D341Med (cell line): ENCODE results near the gene XYLT1.
"Not testable (repeated sequence)": the region's sequence is repeated elsewhere in the genome, so short reads cannot be mapped to it uniquely, and the experiment has no call there.

ENCODE experiments used
- DNase-seq: peaks from one replicate; pipeline ENCODE4 v3.0.0; 2012; ENCODE audit warnings: low spot score

Gene XYLT1, protein sequence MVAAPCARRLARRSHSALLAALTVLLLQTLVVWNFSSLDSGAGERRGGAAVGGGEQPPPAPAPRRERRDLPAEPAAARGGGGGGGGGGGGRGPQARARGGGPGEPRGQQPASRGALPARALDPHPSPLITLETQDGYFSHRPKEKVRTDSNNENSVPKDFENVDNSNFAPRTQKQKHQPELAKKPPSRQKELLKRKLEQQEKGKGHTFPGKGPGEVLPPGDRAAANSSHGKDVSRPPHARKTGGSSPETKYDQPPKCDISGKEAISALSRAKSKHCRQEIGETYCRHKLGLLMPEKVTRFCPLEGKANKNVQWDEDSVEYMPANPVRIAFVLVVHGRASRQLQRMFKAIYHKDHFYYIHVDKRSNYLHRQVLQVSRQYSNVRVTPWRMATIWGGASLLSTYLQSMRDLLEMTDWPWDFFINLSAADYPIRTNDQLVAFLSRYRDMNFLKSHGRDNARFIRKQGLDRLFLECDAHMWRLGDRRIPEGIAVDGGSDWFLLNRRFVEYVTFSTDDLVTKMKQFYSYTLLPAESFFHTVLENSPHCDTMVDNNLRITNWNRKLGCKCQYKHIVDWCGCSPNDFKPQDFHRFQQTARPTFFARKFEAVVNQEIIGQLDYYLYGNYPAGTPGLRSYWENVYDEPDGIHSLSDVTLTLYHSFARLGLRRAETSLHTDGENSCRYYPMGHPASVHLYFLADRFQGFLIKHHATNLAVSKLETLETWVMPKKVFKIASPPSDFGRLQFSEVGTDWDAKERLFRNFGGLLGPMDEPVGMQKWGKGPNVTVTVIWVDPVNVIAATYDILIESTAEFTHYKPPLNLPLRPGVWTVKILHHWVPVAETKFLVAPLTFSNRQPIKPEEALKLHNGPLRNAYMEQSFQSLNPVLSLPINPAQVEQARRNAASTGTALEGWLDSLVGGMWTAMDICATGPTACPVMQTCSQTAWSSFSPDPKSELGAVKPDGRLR

DNA sequence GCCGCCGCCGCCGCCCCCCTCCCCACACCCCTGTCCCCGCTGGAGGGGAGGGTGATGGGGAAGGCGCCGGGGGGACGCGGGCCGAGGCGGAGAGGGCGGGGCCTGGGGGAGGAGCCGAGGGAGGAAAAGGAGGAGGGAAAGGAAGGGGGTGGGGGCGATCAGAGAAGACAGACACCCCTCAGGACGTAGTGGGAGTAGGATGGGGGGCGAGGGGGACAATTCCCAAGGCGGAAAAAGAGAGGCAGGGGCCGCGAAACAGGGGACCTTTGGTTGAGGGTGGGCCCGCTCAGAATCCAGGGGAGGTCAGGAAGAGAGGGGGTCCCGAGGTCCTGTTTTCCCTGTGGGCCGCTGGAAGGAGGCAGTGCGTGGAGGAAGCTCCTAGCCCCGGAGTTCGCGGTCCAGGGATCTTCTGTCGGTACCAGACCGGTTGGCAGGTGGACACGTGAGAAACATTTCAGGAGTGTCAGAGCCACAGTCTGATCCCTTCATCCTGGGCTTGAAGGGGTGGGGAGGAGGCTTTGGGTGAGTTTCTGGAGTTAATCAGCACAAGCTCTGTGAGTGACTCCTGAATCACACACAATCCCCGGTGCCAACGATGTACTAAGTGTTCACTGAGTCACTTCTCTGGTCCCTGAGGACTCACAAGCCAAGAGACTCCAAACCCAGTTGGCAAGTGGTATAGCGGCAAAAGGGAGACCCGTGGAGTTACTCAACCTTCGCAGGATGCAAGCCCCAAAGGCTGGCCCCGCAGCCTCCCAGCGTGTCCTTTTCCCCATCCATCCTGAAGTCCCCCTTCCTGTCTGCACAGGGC lies at the start of gene XYLT1:
XYLT1 (minus strand) TSS at position 53 of the 811 bp plus-strand sequence. CDS start 164 bp downstream, outside the sequence.
- DNase-seq = no peak

DNA sequence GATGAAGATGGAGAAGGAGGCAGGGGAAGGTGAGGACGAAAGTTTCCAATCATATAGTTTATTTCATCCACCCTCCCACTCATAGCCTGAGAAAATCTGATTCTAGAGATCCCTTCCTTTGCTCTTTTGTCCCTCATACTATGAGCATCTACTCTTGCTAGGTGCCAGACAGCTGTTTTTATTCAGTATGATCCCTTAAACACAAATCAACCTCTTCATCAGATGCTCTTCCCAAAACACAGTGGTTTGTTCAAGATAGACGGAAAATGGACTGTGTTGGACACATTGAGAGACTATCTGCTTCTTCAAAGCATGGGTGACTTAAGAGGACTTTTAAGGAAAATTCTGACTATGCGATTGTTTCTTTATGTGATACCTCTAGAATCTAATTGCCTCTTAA lies 49.4 kb upstream of the XYLT1 start:
- DNase-seq = no peak

GRCh38 chr16:17519101-17519955 lies 48.6 kb upstream of the XYLT1 start:
- no peak for DNase-seq

DNA sequence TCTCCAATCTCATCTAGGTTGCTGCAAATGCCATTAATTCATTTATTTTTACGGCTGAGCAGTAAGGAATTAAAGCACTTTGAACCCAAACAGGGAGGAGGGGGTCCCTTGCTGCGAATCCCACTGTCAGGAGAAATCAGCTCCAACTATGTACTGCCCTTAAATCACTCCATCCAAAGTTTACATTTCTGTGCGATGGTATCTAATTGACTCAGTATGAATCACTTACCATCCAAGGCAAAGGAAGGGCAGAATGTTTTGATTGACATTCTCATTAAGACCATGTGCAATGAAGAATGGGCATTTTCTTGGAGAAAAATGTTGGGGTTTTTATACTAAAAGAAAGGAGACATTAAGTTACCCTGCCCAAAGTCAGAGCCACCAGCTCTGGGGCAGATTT lies 47.7 kb upstream of the XYLT1 start:
- no peak for DNase-seq

DNA sequence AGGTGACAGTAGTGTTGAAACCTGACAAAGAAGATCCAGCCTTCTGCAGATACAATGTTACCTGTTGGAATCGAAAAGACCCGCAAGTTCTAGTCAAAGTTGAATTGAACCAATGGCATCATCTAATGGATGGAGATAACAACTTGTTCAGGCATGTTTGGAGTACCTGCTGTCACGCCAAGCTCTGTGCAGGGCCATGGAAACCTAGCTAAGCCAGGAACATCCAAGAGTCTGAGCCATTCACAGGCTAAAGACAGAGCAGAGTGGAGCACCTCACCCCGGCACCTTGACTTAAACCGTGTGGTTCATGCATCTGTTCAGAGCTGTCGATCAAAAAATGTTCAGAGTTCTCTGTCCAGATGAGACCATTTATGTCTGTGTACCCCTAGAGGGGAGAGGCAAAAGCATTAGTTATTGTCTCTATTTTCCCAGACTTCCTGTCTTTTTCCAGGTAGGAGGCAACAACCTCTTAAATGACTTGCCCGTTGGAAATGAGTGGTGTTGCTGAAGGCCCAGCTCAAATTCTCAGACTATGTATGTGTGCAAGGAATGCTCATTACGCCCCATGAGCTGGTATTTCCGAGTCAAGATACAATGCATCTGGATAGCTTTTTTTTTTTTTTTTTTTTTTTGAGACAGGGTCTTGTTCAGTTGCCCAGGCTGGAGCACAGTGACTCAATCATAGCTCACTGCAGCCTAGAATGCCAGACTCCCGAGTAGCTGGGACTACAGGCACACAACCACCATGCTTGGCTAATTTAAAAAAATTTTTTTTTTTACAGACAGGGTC lies 44.9 kb upstream of the XYLT1 start:
- DNase-seq = no peak

DNA sequence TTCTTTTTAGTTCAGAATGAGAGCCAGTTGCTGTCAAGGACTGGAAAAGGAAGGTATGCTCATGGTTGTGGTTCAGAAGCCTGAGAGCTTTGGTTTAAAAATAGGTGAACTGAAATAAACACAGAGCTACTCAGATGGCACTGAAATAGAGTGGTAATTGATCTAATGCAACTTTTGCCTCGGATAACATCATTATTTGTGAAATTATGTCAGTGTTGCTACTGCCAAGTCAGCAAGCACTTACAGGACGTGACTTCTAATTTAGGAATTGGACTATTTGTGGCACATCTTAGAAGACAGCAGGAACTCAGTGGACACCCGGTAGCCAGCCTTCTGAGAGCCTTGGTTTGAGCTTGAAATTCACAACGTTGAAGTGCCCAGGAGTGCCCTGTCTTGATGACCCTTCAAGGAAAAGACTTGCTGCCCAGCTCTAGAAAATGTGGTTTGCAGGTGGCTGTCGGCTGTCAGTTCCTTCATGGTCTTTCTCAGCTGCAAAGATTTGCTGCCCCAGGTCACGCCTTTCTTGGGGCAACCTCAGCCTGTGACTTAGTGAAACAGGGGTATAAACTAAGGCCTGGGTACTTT lies 42.0 kb upstream of the XYLT1 start:
- DNase-seq = no peak

- no peak for DNase-seq
These were observed 40.6 kb upstream of the XYLT1 start for GRCh38 chr16:17511340-17511739.

- no peak for DNase-seq
These were observed 39.8 kb upstream of the XYLT1 start for GRCh38 chr16:17510567-17510966.

DNA sequence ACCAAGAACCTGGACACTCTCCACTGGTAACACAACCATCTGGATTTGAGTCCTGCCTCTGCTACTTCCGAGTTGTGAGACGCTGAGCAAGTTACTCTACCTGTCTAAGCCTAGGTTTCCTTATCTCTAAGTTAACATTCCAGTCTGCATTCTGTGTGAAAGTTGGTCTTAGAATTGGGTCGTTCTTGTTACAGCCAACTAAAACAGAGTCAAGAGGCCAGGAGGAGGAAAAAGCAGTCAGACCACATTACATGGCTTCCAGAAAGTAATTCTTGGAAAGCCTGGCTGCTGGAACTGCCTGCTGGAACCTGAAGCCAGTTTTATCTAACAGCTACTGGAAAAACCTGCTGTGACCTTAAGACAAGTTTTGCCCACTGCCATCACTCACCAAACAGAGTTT lies 38.4 kb upstream of the XYLT1 start:
- no peak for DNase-seq

GRCh38 chr16:17508303-17508702 lies 37.5 kb upstream of the XYLT1 start:
- no peak for DNase-seq

DNA sequence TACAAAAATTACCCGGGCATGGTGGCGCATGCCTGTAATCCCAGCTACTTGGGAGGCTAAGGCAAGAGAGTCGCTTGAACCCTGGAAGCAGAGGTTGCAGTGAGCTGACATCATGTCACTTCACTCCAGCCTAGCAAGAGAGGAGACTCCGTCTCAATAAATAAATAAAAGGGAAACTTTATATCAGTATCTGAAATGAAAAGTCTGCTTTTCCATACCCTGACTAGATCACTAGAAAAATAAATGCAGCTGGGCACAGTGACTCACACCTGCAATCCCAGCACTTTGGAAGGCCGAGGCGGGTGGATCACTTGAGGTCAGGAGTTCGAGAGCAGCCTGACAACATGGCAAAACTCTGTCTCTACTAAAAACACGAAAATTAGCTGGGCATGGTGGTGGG lies 36.8 kb upstream of the XYLT1 start:
- DNase-seq = not testable (repeated sequence)

GRCh38 chr16:17505828-17506227 lies 35.1 kb upstream of the XYLT1 start:
- not testable (repeated sequence) for DNase-seq

DNA sequence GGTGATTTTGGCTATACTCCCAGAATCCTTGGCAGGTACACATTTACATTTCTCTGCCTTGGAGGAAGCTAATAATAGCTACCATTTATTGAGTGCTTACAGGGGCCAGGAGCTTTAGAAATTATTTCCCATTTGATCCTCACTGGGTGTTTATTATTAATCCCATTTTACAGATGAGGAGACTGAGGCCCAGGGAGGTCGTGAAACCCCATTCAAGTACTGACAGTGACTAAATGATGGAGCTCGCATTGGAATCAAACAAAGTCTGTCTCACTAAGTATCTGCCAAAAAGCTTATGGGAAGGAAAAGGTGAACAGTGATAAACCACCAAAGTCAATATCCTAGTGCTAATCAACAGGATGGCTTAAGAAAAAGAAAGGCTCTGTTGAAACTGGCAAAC lies 33.3 kb upstream of the XYLT1 start:
- DNase-seq = no peak

DNA sequence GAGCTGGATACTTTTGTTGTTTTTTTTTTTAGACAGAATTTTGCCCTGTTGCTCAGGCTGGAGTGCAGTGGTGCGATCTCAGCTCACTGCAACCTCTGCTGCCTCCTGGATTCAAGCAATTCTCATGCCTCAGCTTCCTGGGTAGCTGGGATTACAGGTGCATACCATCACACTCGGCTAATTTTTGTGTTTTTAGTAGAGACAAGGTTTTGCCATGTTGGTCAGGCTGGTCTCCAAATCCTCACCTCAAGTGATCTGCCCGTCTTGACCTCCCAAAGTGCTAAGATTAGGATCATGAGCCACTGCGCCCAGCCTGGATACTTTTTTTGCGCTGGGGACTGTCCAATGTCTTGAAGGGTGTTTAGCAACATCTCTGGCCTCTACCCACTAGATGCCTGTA lies 32.6 kb upstream of the XYLT1 start:
- DNase-seq = no peak

DNA sequence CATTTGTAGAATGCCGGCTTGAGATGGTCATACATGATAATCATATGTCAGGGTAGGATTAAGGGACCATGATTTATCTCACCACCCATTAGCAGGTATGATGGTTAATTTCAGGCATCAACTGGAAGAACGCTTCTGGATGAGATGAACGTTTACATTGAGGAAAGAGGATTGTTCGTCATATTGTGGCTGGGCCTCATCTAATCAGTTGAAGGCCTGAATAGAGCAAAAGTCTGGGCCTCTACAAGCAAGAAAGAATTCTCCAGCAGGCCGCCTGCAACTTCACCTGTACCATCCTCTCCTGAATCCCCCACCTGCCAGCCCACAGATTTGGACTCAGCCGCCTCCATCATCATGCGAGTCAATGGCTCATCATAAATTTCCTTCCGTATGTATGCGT lies 30.6 kb upstream of the XYLT1 start:
- DNase-seq = no peak

DNA sequence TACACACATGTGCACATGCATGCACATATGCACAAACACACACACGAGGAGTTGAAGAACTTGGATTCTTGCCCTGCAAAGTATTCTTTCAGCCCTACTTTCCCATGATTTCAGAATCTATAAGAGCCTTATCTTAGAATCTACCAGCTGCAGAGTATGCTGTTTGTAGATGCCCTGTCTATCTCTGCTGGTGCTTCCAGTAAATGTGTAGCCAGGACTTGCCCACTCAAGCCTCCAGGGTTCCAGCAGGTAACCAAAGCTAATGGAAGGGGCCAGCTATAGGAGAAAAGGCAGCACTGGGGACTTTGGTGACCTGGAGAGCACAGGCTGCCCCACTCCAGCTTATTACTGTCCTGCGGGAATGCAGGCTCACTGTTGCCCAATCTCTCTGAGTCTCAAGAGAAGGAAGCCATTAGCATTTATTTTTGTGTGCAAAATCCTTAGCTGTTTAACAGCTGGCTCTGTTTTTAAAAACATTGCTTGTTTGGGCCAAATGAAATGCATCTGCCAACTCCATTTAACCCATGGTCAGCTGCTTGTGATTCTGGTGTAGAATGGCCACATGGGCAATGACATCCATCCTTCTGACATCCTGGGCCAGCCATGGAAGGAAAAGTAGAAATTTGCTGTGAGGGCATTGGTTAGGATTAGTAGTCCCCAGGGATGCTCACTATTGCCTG lies 28.6 kb upstream of the XYLT1 start:
- DNase-seq = no peak

GRCh38 chr16:17497648-17498047 lies 26.9 kb upstream of the XYLT1 start:
- DNase-seq = no peak

- DNase-seq = no peak
These were observed 26.1 kb upstream of the XYLT1 start for GRCh38 chr16:17496891-17497290.

DNA sequence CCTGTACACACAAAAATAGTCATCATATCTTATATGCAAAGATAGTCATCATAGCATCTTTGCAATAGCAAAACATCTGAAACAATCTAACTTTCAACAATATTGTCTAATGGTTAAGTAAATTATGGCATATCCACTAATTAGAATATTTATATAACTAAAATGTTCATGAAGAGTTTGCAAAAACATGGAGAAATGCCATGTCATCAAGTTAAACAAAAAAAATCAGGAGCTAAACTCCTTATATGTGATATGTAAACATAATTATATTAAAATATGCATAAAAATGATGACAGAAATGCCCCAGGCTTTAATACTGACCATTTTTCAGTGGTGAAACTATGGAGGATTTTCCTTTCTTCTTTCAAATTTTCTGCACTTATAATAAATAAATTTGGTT lies 22.3 kb upstream of the XYLT1 start:
- DNase-seq = no peak
